Cardiac fibroblast (primary cell): ENCODE measurements around the gene ZNF749.

Source experiments
- DNase-seq, 2 donors: peaks; one replicate each; pipeline versions ENCODE4 v3.0.0 to v3.0.0-alpha.2; 2010; ENCODE audit warnings: low read depth in 2 of 2
- H3K4me3 ChIP-seq, 2 donors: replicated peaks in 1 of 2; 1 replicate in 1 of 2; 2 replicates in 1 of 2; pipeline ENCODE4 v1.5.1; 2011; ENCODE audit warnings: low read depth in 2 of 2, low read length in 2 of 2, mild to moderate bottlenecking in 2 of 2, moderate library complexity in 1 of 2
- TF ChIP-seq, protein P1 (sequence below): IDR thresholded peaks from one replicate; pipeline ENCODE4 v1.5.1; 2011; ENCODE audit warnings: low read depth, mild to moderate bottlenecking, low read length, inconsistent platforms

ZNF749 gene

DNA sequence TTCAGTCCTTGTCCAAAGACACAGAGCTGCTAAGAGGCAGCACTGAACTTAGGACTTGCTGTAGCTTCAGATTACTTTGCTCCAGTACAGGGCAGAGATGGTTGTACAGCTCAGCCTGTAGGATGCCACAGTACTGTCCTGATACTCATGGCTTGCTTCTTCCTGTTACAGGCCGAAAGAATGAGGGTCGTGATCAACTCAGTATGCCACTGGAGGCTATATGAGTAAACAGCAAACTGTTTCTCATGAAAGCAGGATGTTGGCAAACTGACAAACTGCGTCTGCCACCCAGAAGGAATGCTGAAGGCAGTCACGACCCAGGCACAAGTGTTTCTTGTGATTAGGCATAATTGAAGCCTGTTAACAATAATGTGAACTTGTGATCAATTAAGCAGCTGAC, 2.8 kb downstream of the ZNF749 start:
- DNase-seq: peak in 1 of 2 donors; percentile 9
- TF ChIP-seq, protein P1, sequence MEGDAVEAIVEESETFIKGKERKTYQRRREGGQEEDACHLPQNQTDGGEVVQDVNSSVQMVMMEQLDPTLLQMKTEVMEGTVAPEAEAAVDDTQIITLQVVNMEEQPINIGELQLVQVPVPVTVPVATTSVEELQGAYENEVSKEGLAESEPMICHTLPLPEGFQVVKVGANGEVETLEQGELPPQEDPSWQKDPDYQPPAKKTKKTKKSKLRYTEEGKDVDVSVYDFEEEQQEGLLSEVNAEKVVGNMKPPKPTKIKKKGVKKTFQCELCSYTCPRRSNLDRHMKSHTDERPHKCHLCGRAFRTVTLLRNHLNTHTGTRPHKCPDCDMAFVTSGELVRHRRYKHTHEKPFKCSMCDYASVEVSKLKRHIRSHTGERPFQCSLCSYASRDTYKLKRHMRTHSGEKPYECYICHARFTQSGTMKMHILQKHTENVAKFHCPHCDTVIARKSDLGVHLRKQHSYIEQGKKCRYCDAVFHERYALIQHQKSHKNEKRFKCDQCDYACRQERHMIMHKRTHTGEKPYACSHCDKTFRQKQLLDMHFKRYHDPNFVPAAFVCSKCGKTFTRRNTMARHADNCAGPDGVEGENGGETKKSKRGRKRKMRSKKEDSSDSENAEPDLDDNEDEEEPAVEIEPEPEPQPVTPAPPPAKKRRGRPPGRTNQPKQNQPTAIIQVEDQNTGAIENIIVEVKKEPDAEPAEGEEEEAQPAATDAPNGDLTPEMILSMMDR: no peak
- H3K4me3 ChIP-seq: no peak overlapping the region

DNA sequence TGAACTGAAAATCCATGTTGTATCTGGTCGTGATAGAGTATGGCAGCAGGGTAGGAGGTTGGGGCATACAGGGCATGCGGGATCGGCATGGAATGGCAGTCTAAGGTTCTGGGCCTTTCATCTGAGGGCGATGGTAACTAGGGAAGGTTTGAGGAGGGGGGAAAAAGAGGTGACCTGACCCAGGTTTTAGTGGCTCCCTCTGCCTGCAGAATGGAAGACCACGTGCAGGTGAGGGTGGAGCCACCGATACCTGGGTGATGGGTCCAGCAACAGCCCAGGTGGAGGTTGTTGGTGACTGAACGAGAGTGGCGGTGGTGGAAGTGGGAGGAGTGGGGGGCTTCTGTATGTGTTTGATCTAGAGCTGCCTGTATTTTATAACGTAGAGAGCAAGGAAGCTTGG, 3.8 kb downstream of the ZNF749 start:
- H3K4me3 ChIP-seq: no peak overlapping the region
- DNase-seq: no peak
- TF ChIP-seq, protein P1: no peak

DNA sequence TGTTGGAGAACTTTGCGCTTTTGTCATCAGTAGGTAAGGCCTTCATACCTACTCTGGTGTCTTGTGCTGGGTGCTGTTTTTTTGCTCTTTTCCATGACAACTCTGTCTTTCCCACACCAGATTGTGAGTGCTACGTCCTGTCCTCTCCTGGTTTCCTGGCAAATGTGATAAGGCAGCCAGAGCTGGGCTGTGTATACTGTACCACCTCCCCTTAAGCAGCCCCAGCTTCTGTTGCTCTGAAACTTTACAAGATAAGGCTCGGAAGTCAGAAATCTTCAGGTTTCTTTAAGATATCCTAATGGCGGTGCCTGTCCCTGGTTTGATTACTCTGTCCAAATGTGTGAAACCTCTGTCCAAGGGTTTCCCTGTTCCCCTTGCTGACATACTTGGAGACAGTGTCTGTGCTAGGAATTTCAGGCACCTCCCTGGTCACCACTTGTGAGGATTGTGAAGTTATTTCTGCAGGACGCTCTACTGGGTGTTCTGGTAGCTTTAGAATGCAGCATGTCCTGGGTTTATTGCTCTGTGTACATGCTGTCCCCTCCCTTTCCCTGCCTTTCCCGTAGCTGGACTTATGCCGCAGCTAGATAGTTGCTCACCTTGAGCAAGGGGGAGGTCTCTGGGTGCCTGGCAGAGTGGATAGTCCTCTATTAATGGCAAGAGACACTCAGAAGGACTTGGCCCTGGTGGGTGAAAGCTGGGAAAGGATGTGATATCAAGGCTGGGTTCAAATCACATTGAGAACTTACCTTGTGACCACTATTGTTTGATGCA, 7.0 kb downstream of the ZNF749 start:
- H3K4me3 ChIP-seq: no peak overlapping the region
- no peak for DNase-seq
- TF ChIP-seq, protein P1: no peak

DNA sequence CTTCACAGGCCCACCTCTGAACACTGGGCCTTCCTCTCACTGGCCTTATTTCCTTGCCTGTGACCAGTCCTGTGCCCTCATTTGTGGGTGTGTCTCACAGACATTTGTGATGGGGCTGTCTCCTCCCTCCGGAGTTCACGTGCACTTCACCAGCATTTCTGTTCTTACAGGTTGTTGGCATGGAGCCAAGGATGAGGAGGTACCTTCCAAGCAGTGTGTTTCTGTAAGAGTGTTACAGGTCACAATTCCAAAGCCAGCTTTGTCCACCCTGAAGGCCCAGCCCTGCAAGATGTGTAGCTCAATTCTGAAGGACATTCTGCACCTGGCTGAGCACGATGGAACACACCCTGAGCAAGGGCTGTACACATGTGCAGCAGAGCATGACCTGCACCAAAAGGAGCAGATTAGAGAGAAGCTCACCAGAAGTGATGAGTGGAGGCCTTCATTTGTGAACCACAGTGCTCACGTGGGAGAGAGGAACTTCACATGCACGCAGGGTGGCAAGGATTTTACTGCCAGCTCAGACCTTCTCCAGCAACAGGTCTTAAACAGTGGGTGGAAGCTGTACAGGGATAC, 8.1 kb downstream of the ZNF749 start:
- H3K4me3 ChIP-seq: no peak overlapping the region
- DNase-seq: no peak
- TF ChIP-seq, protein P1: no peak

DNA sequence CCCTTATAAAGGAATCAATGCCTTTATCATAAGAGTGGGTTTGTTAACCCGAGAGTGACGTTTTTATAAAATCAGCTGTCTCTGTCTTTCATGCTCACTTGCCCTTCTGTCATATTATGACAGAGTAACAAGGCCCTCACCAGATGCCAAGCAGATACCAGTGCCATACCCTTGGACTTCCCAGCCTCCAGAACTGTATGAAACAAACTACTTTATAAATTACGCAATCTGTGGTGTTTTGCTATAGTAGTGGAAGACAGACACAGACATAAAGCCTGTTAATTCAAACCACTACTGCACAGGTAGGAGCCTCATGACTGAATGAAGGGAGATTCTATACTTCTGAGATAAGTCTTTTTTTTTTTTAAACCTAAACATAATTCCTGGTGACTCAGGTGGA, 17.2 kb downstream of the ZNF749 start:
- H3K4me3 ChIP-seq: no peak overlapping the region
- TF ChIP-seq, protein P1: no peak
- no peak for DNase-seq

DNA sequence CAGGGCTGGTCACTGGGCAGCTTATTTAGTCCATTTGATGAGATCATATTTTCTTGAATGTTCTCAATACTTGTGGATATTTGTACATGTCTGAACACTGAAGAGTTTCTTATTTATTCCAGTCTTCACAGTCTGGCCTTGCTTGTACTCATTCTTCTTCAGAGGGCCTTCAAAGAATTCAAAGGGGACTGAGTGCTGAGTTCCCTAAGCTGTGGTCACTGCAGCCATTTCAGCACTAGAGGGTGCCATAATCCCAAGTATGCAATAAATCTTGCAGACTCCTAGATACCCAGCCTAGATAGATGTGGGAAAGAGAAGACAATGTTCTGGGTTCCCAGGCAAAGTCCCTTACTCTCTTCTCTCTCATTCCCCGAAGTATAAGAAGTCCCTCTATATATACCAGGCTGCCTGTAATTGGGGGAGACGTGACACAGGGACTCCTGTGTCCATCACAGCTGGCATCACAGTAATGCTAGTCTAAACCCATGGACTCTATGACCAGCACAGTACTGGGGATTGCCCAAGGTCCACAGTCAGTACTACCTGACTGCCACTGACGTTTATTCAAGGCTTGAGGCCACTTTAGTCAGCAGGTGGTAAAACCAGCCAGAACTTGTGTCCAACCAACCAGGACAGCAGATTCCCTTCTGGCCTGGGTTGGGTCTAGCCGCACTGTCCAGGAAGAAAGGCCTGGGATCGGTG, 30.7 kb downstream of the ZNF749 start:
- TF ChIP-seq, protein P1: peak; percentile 67
- no peak overlapping the region for H3K4me3 ChIP-seq
- peak; percentile 36 to 70 for DNase-seq
